ENCODE measurements around the gene DAPP1.

The DAPP1 gene

GRCh38 chr4:99847362-99847976 is 30.8 kb downstream of the DAPP1 start:
- in situ Hi-C loops (cut with MboI; ENCODE audit: low pct_unique_long_range_greater_than_20kb, low sequenced_read_pairs), result no loop called here
- DNase-seq, result peak; percentile 57

GRCh38 chr4:99848591-99849001 is 32.0 kb downstream of the DAPP1 start:
- no peak for DNase-seq
- in situ Hi-C loops (cut with MboI; ENCODE audit: low pct_unique_long_range_greater_than_20kb, low sequenced_read_pairs), result no loop called here

GRCh38 chr4:99852199-99852749 is 35.6 kb downstream of the DAPP1 start:
- in situ Hi-C loops (cut with MboI; ENCODE audit: low pct_unique_long_range_greater_than_20kb, low sequenced_read_pairs), result no loop called here
- no peak for DNase-seq

- no peak for DNase-seq
- in situ Hi-C loops (cut with MboI; ENCODE audit: low pct_unique_long_range_greater_than_20kb, low sequenced_read_pairs), result no loop called here
Observed at GRCh38 chr4:99853190-99853589, 36.6 kb downstream of the DAPP1 start.

- in situ Hi-C loops (cut with MboI; ENCODE audit: low pct_unique_long_range_greater_than_20kb, low sequenced_read_pairs), result no loop called here
- DNase-seq, result no peak
Observed at GRCh38 chr4:99853999-99854398, 37.4 kb downstream of the DAPP1 start.

GRCh38 chr4:99855678-99856077 is 39.1 kb downstream of the DAPP1 start:
- in situ Hi-C loops (cut with MboI; ENCODE audit: low pct_unique_long_range_greater_than_20kb, low sequenced_read_pairs), result no loop called here
- peak; percentile 38 for DNase-seq

GRCh38 chr4:99856166-99856565 is 39.5 kb downstream of the DAPP1 start:
- in situ Hi-C loops (cut with MboI; ENCODE audit: low pct_unique_long_range_greater_than_20kb, low sequenced_read_pairs), result no loop called here
- DNase-seq, result peak; percentile 53

- in situ Hi-C loops (cut with MboI; ENCODE audit: low pct_unique_long_range_greater_than_20kb, low sequenced_read_pairs), result no loop called here
- peak; percentile 64 for DNase-seq
Observed at GRCh38 chr4:99857307-99857706, 40.7 kb downstream of the DAPP1 start.

GRCh38 chr4:99859618-99860017 is 43.0 kb downstream of the DAPP1 start:
- in situ Hi-C loops (cut with MboI; ENCODE audit: low pct_unique_long_range_greater_than_20kb, low sequenced_read_pairs), result no loop called here

GRCh38 chr4:99860521-99860920 is 43.9 kb downstream of the DAPP1 start:
- in situ Hi-C loops (cut with MboI; ENCODE audit: low pct_unique_long_range_greater_than_20kb, low sequenced_read_pairs), result no loop called here
- no peak for DNase-seq

More at GRCh38 chr4:99859618-99860017, 43.0 kb downstream of the DAPP1 start:
- no peak for DNase-seq

- in situ Hi-C loops (cut with MboI; ENCODE audit: low pct_unique_long_range_greater_than_20kb, low sequenced_read_pairs), result no loop called here
- peak; percentile 37 for DNase-seq
Observed at GRCh38 chr4:99861120-99861905, 44.7 kb downstream of the DAPP1 start.

GRCh38 chr4:99863804-99864203 is 47.2 kb downstream of the DAPP1 start:
- in situ Hi-C loops (cut with MboI; ENCODE audit: low pct_unique_long_range_greater_than_20kb, low sequenced_read_pairs), result no loop called here
- DNase-seq, result no peak

GRCh38 chr4:99868126-99868596 is 51.5 kb downstream of the DAPP1 start:
- DNase-seq, result no peak

GRCh38 chr4:99872570-99872969 is 55.9 kb downstream of the DAPP1 start:
- in situ Hi-C loops (cut with MboI; ENCODE audit: low pct_unique_long_range_greater_than_20kb, low sequenced_read_pairs), result no loop called here
- DNase-seq, result no peak

More at GRCh38 chr4:99868126-99868596, 51.5 kb downstream of the DAPP1 start:
- in situ Hi-C loops (cut with MboI; ENCODE audit: low pct_unique_long_range_greater_than_20kb, low sequenced_read_pairs), result no loop called here

- in situ Hi-C loops (cut with MboI; ENCODE audit: low pct_unique_long_range_greater_than_20kb, low sequenced_read_pairs), result no loop called here
Observed at GRCh38 chr4:99875071-99875470, 58.4 kb downstream of the DAPP1 start.

GRCh38 chr4:99876946-99877345 is 60.3 kb downstream of the DAPP1 start:
- in situ Hi-C loops (cut with MboI; ENCODE audit: low pct_unique_long_range_greater_than_20kb, low sequenced_read_pairs), result no loop called here
- no peak for DNase-seq

More at GRCh38 chr4:99875071-99875470, 58.4 kb downstream of the DAPP1 start:
- DNase-seq, result no peak

GRCh38 chr4:99878604-99879003 is 62.0 kb downstream of the DAPP1 start:
- DNase-seq, result no peak
- in situ Hi-C loops (cut with MboI; ENCODE audit: low pct_unique_long_range_greater_than_20kb, low sequenced_read_pairs), result no loop called here

- no peak for DNase-seq
- in situ Hi-C loops (cut with MboI; ENCODE audit: low pct_unique_long_range_greater_than_20kb, low sequenced_read_pairs), result no loop called here
Observed at GRCh38 chr4:99879458-99879857, 62.8 kb downstream of the DAPP1 start.

- peak; percentile 45 for DNase-seq
- in situ Hi-C loops (cut with MboI; ENCODE audit: low pct_unique_long_range_greater_than_20kb, low sequenced_read_pairs), result no loop called here
Observed at GRCh38 chr4:99885063-99885664, 68.5 kb downstream of the DAPP1 start.

GRCh38 chr4:99885687-99886086 is 69.1 kb downstream of the DAPP1 start:
- DNase-seq, result no peak
- in situ Hi-C loops (cut with MboI; ENCODE audit: low pct_unique_long_range_greater_than_20kb, low sequenced_read_pairs), result no loop called here

All from KBM-7 (cell line).